T-helper 2 cell treated with Interferon-gamma antibody and Interleukin-4, amounts not matched to agents 100 ng/mL and 5 ng/mL, for 36 hours (primary cell): ENCODE measurements around the gene AKAIN1. TPM values are rescaled to one million over a fixed set of nuclear protein-coding genes. Genes with fewer than 3 reads are reported as not detected.

Experiments used
- intact Hi-C: fragments of 100-400 bp; cut with micrococcal nuclease; formaldehyde crosslinking; loops from one replicate; pipeline ENCODE4 v1.15.1; 2023
- total RNA-seq: library from RNA; stranded (reverse); gene quantifications from 2 replicates; pipeline ENCODE4 v1.2.3, GENCODE V29; 2022

The AKAIN1 gene
- total RNA-seq, 1 donor from 2014 or later, result not detected

DNA sequence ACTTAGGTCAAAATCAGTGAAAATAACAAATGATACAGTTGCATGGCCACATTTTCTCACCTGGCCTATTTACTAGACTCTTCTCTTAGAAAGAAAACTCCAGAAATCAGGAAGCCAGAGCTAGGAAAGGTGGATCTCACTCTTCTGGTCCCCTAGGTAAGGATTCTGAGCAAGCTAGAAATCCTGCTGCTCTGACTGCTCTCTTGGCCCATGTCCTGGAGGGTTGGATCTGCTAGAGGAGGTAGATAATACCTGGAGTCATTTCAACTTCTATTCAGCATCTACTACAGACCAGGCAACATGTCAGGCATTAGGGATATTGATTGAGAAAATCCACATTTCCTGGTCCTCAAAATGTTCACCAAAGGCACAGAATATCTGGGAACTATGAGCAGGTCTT lies 34.9 kb downstream of the AKAIN1 start:
- intact Hi-C loops, result no loop called here

- intact Hi-C loops, result no loop called here
Measured at GRCh38 chr18:5159080-5159479, 38.0 kb downstream of the AKAIN1 start.

DNA sequence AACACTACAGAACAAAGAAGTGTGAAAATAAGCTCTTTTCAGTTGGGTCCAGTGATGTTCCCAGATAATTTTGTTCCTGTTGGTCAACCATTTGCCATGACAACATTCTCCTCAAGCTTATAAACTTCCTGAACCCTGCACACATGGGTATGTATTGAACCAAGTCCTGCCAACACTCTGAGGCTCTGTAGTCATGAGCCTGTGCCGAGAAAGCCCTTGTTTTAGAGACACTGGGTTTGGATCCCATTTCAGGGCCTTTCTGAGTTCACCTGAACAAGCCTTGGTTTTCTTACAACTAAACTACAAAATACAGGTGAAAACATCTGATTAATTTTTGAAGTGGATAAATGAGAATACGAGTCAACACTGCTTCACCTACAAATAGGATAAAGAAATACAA lies 38.5 kb downstream of the AKAIN1 start:
- intact Hi-C loops, result no loop called here

GRCh38 chr18:5158172-5158571 lies 38.9 kb downstream of the AKAIN1 start:
- intact Hi-C loops, result no loop called here

GRCh38 chr18:5155907-5156287 lies 41.2 kb downstream of the AKAIN1 start:
- intact Hi-C loops, result no loop called here

DNA sequence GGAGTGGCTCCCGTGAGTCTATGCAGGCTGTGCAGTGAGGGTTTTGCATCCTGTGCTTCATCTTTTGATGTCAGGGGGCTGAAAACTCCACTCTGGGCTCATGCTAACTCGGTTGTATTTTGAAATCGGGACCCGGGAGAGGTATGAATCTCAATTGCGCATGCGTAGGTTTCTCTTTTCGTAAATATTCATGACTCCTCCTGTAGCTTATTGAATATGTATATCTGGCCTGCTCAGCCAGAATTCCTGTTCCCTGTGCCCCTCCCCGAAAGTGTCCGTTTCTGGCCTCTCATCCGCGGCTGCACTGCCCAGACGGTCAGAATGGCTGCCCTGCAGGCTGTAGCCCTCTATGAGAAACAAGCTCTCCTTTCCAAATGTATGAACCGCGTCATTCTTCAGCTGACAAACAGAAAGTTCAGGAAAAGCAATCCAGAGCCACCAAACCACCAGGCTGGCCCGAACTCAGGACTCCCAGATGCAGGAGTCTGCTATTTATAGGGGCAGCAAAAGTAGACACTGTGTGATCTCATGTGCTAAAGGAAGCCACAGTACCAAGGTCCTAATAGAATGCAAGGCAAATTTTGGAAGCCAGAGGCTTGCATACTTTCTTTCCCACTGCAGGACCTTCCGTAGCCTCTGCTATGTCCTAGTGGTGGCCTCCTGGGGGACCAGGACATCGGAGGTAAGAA lies 41.7 kb downstream of the AKAIN1 start:
- intact Hi-C loops, result no loop called here

GRCh38 chr18:5152343-5153020 lies 44.6 kb downstream of the AKAIN1 start:
- intact Hi-C loops, result no loop called here

GRCh38 chr18:5150894-5151293 lies 46.2 kb downstream of the AKAIN1 start:
- intact Hi-C loops, result no loop called here

GRCh38 chr18:5146093-5146492 lies 51.0 kb downstream of the AKAIN1 start:
- intact Hi-C loops, result no loop called here

- intact Hi-C loops, result no loop called here
Measured at GRCh38 chr18:5145168-5145825, 51.8 kb downstream of the AKAIN1 start.

DNA sequence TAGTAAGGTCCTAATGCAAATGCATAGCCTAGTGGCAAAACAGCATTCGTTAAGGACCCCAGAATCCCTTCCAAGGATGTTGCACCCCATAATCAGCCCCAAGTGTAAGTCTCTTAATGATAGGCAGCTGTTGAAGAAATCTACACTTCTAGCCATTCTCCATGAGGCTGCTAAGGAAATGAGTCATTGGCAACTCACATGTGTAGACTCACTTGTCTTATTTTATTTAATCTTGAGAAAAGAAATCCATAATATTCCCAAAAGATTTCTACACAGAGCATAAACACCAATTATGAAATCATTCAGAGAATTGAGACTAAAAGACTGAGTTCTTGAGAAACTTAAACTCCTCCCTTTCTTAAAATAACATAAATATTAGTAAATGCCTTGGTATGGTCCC lies 52.4 kb downstream of the AKAIN1 start:
- intact Hi-C loops, result no loop called here

DNA sequence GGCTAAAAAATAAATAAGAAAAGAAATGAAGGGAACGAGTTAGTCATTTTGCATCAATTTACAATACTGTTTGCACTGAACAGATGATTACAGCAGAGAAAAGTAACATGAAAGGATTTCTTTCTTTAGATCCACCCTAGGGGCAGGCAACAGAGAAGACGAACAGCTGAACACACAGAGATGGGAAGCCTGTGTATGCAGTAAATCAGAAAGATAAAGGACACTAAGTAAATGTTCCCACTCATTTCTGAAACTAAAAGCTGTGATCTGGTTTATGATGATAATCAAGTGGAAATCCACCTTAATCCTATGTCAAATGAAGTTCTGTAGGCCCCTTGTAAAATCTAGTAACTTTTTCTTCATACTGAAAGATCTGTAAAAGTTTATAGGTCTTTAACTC lies 54.2 kb downstream of the AKAIN1 start:
- intact Hi-C loops, result no loop called here

- intact Hi-C loops, result no loop called here
Measured at GRCh38 chr18:5142131-5142530, 54.9 kb downstream of the AKAIN1 start.

- intact Hi-C loops, result no loop called here
Measured at GRCh38 chr18:5137261-5137660, 59.8 kb downstream of the AKAIN1 start.

DNA sequence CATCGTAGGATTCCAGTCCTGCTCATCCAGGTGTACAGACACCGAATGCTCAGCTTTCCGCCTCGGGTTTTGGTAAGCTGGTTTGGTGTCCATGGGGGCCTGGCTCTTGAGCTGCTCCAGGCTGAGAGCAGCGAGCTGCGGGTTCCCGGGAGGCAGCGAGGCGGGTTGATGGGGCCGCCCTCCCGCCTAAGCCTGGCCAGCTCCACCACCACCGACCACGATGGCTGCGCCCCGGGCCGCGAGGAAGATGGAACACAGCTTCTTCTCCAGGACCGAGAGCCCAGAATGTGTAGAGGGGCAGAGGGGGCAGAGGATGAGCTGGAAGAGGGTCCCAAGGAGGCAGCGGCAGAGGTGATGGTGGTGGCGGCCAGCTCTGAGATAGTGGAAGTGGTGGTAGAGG lies 64.1 kb downstream of the AKAIN1 start:
- intact Hi-C loops, result no loop called here

DNA sequence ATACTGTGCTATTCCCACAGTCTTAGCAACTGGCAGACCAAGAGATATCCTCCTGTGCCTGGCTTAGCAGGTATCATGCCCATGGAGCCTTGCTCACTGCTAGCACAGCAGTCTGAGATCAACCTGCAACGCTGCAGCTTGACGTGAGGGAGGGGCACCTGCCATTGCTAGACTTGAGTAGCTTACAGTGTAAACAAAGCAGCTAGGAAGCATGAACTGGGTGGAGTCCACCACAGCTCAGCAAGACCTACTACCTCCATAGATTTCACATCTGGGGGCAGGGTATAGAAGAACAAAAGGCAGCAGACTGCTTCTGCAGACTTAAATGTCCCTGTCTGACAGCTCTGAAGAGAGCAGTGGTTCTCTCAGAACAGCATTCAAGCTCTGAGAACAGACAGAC lies 74.8 kb downstream of the AKAIN1 start:
- intact Hi-C loops, result no loop called here

DNA sequence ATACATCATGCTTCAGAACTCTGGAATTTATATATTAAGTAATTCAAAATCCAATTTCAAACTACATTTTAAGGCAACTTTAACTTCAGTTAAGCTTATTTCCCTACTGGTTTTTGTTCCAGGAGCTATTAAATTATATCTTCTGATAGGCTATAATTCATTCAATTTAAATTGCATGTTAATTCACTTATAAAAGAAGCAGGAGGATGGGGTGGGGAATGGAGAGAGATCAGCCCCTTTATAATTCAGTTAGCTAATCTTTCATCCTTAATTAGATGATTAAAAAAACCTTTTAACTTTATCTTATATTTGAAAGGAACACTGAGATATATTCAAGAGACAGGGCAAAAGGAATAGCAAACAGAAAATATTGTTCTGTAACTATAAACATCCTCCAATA lies 86.8 kb downstream of the AKAIN1 start:
- intact Hi-C loops, result no loop called here

- intact Hi-C loops, result no loop called here
Measured at GRCh38 chr18:5107988-5108387, 89.1 kb downstream of the AKAIN1 start.

- intact Hi-C loops, result no loop called here
Measured at GRCh38 chr18:5106730-5107129, 90.3 kb downstream of the AKAIN1 start.

DNA sequence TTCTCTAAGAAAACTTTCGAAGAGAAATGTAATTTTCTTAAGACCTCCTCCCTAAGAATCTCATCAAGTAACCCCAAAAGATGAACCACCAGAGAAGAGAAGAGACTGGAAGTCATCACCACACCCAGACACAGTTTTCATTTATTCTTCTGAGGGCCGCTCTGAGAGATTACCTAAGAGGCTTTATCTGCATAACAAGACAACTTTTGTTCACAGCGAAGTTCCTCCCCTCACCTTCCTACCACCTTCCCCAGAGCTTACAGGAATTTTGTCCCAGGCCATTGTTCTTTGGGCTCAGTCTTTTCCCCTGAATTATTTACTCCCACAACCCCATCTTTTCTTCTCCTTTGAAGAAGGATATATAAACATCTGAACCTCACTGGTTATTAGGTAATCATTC lies 92.8 kb downstream of the AKAIN1 start:
- intact Hi-C loops, result no loop called here

DNA sequence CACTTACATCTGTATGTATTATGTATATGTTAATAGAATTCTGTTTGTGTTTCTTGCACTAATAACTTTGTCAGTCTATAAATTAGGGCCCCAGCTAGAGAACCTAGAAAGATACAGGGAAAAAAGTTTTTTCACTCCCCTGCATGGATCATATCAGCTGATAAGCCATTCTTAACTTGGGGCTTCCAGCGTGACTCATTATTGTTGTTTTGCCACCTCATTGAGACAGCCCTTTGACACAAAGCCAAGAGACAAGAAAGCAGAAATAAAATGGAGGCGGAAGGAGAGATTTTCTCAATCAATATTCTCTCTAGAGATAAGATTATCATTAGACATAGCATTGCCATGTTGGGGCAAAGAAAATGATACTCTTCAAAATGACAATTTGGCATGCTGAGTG lies 93.4 kb downstream of the AKAIN1 start:
- intact Hi-C loops, result no loop called here

- intact Hi-C loops, result no loop called here
Measured at GRCh38 chr18:5103286-5103685, 93.8 kb downstream of the AKAIN1 start.
